NCI-H82 (cell line): ENCODE data around the gene ELAC2.

Experiments
- DNase-seq: peaks from one replicate; lab custom pipeline; 2025; lab: John Stamatoyannopoulos, UW

Gene ELAC2

GRCh38 chr17:12953156-12953555 is 64.7 kb downstream of the ELAC2 start:
- no peak for DNase-seq

GRCh38 chr17:12952012-12952411 is 65.8 kb downstream of the ELAC2 start:
- DNase-seq = no peak

GRCh38 chr17:12947047-12947446 is 70.8 kb downstream of the ELAC2 start:
- DNase-seq = no peak
